MM.1S (cell line): ENCODE data around the gene MEMO1.

Source experiments
- DNase-seq: peaks from one replicate; pipeline ENCODE4 v3.0.0-alpha.2; 2015
- H2AFZ ChIP-seq: fragments of 300-600 bp; sonication (generic); 2 replicates; pipeline ENCODE4 v1.6.0; 2016; ENCODE audit warnings: antibody characterized with exemption, low read length
- H3F3A ChIP-seq: fragments of 300-600 bp; sonication (generic); 2 replicates; pipeline ENCODE4 v1.6.1; 2016; ENCODE audit warnings: mild to moderate bottlenecking, antibody characterized with exemption, low read length, moderate library complexity, mixed read lengths; ENCODE audit not compliant: insufficient read depth
- H3K27ac ChIP-seq: fragments of 300-600 bp; sonication (generic); 2 replicates; pipeline ENCODE4 v1.5.1; 2016; ENCODE audit warnings: mild to moderate bottlenecking, low read length
- H3K27me3 ChIP-seq: fragments of 300-600 bp; sonication (generic); replicated peaks from 2 replicates; pipeline ENCODE4 v1.6.0; 2016; ENCODE audit warnings: low read length; ENCODE audit not compliant: insufficient read depth
- H3K36me3 ChIP-seq: fragments of 300-600 bp; sonication (generic); replicated peaks from 2 replicates; pipeline ENCODE4 v1.6.1; 2016; ENCODE audit warnings: mild to moderate bottlenecking, low read length, mixed read lengths; ENCODE audit not compliant: insufficient read depth
- H3K4me1 ChIP-seq: fragments of 300-600 bp; sonication (generic); 2 replicates; pipeline ENCODE4 v1.6.1; 2016; ENCODE audit warnings: low read length, mixed read lengths
- H3K4me2 ChIP-seq: fragments of 300-600 bp; sonication (generic); 2 replicates; pipeline ENCODE4 v1.6.0; 2016; ENCODE audit warnings: low read depth, low read length
- H3K4me3 ChIP-seq: fragments of 300-600 bp; sonication (generic); 2 replicates; pipeline ENCODE4 v1.5.1; 2016; ENCODE audit warnings: low read length, mixed read lengths
- H3K79me2 ChIP-seq: fragments of 300-600 bp; sonication (generic); 2 replicates; pipeline ENCODE4 v1.6.1; 2016; ENCODE audit warnings: mixed run types, low read length, mixed read lengths
- H3K9ac ChIP-seq: fragments of 300-600 bp; sonication (generic); 2 replicates; pipeline ENCODE4 v1.6.1; 2016; ENCODE audit warnings: low read length, mixed read lengths
- H3K9me2 ChIP-seq: fragments of 300-600 bp; sonication (generic); replicated peaks from 2 replicates; pipeline ENCODE4 v1.6.1; 2016; ENCODE audit warnings: mild to moderate bottlenecking, low read length, mixed read lengths; ENCODE audit not compliant: insufficient read depth
- H3K9me3 ChIP-seq: fragments of 300-600 bp; sonication (generic); replicated peaks from 2 replicates; pipeline ENCODE4 v1.6.1; 2016; ENCODE audit warnings: mild to moderate bottlenecking, low read length, mixed read lengths; ENCODE audit not compliant: insufficient read depth
- H4K20me1 ChIP-seq: fragments of 300-600 bp; sonication (generic); 2 replicates; pipeline ENCODE4 v1.6.1; 2016; ENCODE audit warnings: mild to moderate bottlenecking, low read length, moderate library complexity, mixed read lengths; ENCODE audit not compliant: insufficient read depth
- EZH2 ChIP-seq: fragments of 300-600 bp; sonication (generic); optimal IDR thresholded peaks from 2 replicates; pipeline ENCODE3; 2017; ENCODE audit warnings: low read depth, mild to moderate bottlenecking, antibody characterized with exemption, low read length, mixed read lengths
- EZH2phosphoT487 ChIP-seq: fragments of 300-600 bp; sonication (generic); IDR thresholded peaks from 2 replicates; pipeline ENCODE4 v1.6.1; 2018; ENCODE audit warnings: antibody characterized with exemption, low read length
- TF ChIP-seq, protein P1 (sequence below): fragments of 300-600 bp; sonication (generic); IDR thresholded peaks from 2 replicates; pipeline ENCODE4 v1.5.1; 2016; ENCODE audit warnings: antibody characterized with exemption, low read length, mixed read lengths

MEMO1 gene

DNA sequence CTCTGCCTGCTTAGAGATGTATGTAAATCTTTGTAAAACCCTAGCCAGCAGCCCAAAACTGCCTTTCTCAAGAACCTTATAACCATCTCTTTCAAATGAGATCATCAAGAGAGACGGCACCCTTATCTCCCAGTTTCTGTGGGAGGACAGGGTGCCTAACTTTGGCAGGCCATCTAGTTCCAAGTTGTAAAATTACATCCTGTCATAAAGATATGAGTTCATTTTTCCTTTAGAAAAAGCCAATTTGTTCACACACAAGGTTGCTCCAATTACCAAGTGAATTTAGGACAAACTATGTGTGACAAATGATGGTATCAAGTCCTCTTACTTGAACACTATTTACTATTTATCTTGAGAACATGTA is 65.3 kb downstream of the MEMO1 start:
- H3K9me3 ChIP-seq: no peaks in the 10 kb centered on the region
- no peak overlapping the region for H3K4me2 ChIP-seq
- peaks cover 7% of the 10 kb centered on the region; the same call in 1 of the 2 replicates for H3K36me3 ChIP-seq
- no peak overlapping the region for H2AFZ ChIP-seq
- no peaks in the 10 kb centered on the region for H3K9me2 ChIP-seq
- H3K4me1 ChIP-seq: no peaks in the 10 kb centered on the region
- H3K27ac ChIP-seq: no peak overlapping the region
- no peak for TF ChIP-seq EZH2
- TF ChIP-seq, protein P1, sequence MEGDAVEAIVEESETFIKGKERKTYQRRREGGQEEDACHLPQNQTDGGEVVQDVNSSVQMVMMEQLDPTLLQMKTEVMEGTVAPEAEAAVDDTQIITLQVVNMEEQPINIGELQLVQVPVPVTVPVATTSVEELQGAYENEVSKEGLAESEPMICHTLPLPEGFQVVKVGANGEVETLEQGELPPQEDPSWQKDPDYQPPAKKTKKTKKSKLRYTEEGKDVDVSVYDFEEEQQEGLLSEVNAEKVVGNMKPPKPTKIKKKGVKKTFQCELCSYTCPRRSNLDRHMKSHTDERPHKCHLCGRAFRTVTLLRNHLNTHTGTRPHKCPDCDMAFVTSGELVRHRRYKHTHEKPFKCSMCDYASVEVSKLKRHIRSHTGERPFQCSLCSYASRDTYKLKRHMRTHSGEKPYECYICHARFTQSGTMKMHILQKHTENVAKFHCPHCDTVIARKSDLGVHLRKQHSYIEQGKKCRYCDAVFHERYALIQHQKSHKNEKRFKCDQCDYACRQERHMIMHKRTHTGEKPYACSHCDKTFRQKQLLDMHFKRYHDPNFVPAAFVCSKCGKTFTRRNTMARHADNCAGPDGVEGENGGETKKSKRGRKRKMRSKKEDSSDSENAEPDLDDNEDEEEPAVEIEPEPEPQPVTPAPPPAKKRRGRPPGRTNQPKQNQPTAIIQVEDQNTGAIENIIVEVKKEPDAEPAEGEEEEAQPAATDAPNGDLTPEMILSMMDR: no peak
- no peak for TF ChIP-seq EZH2phosphoT487
- no peak for DNase-seq
- H3F3A ChIP-seq: no peaks in the 10 kb centered on the region
- peaks cover 3% of the 10 kb centered on the region; the same call in 1 of the 2 replicates for H4K20me1 ChIP-seq
- H3K79me2 ChIP-seq: peaks cover 82% of the 10 kb centered on the region
- no peak overlapping the region for H3K9ac ChIP-seq
- H3K27me3 ChIP-seq: no peaks in the 10 kb centered on the region
- H3K4me3 ChIP-seq: no peak overlapping the region

DNA sequence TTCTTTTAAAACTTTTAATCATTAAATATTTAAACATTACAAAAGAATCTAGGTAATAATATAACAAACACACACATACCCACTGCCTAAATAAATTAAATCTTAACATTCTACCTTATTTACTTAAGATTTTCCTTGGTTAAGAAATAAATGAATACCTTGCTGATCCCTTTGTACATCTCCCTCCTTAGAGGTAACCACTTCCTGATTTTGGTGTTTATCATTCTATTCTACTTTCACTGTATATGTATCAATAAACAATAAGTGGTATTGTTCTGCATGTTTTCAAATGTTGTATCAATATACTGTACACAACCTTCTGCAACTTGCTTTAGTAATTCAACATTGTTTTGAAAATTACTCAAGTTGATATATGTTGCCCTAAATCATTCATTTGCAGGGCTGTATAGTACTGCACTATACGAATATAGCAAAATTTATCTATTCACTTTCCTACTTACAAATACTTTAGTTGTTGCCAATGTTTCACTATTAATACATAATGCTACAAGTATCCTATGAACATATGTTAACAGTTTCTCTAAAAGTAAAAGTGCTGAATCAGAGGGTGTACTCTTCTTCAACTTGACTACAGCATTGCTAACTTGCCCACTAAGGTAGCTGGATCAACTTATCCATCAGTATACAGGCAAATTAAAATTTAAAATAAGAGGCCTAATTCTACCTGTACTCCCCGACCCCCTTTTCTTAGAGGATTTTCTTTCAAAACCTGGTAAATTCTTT is 65.8 kb downstream of the MEMO1 start:
- Histone ChIP-seq H3K4me1 (no peaks in the 10 kb centered on the region), H4K20me1 (peaks cover 3% of the 10 kb centered on the region; the same call in 1 of the 2 replicates), H3K27ac (no peak overlapping the region), H3K79me2 (peaks cover 76% of the 10 kb centered on the region), H3K4me3 (no peak overlapping the region), H3K27me3 (no peaks in the 10 kb centered on the region), H3K36me3 (peaks cover 7% of the 10 kb centered on the region; the same call in 1 of the 2 replicates), H3K4me2 (no peak overlapping the region), H3K9me2 (no peaks in the 10 kb centered on the region), H2AFZ (no peak overlapping the region), H3K9me3 (no peaks in the 10 kb centered on the region), H3F3A (no peaks in the 10 kb centered on the region), H3K9ac (no peak overlapping the region)
- no peak for DNase-seq
- TF ChIP-seq, protein P1: no peak
- no peak for TF ChIP-seq EZH2phosphoT487
- no peak for TF ChIP-seq EZH2

DNA sequence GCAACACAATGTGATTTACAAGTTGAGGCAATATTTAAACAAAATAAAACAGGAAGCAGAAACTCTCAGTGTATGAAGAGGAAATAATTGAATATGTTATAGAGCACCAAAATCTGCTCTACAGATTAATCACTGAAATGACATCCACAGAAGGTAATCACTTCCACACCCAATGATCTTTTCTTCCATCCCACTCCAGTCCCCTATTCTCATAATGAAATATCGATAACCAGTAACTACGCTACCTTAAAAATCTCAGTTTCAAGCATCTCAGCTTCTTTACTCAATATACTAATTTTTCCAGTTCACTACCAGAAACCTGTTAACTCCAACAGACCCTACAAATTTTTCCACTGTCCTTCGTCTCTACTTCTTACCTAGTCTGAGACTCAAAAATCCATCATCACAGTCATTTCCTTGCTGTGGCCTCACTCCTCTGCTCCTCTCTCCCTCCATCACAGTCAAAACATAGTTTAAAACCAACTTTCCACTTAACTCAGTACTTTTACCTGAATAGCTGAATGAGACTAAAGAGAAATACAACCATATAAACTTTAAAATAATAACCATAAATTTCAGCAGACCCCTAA is 67.1 kb downstream of the MEMO1 start:
- H3K27ac ChIP-seq: no peak overlapping the region
- no peak overlapping the region for H2AFZ ChIP-seq
- no peak overlapping the region for H3K9ac ChIP-seq
- H3K9me3 ChIP-seq: no peaks in the 10 kb centered on the region
- no peak for DNase-seq
- H3K4me3 ChIP-seq: no peak overlapping the region
- peaks cover 7% of the 10 kb centered on the region; the same call in 1 of the 2 replicates for H3K36me3 ChIP-seq
- peaks cover 70% of the 10 kb centered on the region for H3K79me2 ChIP-seq
- no peak overlapping the region for H3K4me2 ChIP-seq
- H3F3A ChIP-seq: no peaks in the 10 kb centered on the region
- peaks cover 3% of the 10 kb centered on the region; the same call in 1 of the 2 replicates for H4K20me1 ChIP-seq
- H3K27me3 ChIP-seq: no peaks in the 10 kb centered on the region
- TF ChIP-seq, protein P1: no peak
- TF ChIP-seq EZH2: no peak
- no peak for TF ChIP-seq EZH2phosphoT487
- H3K9me2 ChIP-seq: no peaks in the 10 kb centered on the region
- H3K4me1 ChIP-seq: no peaks in the 10 kb centered on the region
